Nephron progenitor cell (in vitro differentiated cells): ENCODE data around the gene SLX1A.

Experiments used
- DNase-seq: peaks from one replicate; pipeline ENCODE4 v3.0.0; 2021
- H3K27ac Mint-ChIP-seq: 2 replicates; pipeline ENCODE4 v1.8.0; 2021; ENCODE audit warnings: mild to moderate bottlenecking, moderate library complexity, mixed read lengths
- H3K27me3 Mint-ChIP-seq: 2 replicates; pipeline ENCODE4 v1.8.0; 2021; ENCODE audit warnings: mild to moderate bottlenecking, low read depth, mixed read lengths; ENCODE audit not compliant: poor library complexity
- H3K36me3 Mint-ChIP-seq: 2 replicates; pipeline ENCODE4 v1.8.0; 2021; ENCODE audit warnings: low read depth, mixed read lengths
- H3K4me1 Mint-ChIP-seq: 2 replicates; pipeline ENCODE4 v1.8.0; 2021; ENCODE audit warnings: mixed read lengths
- H3K4me3 Mint-ChIP-seq: 2 replicates; pipeline ENCODE4 v1.8.0; 2021; ENCODE audit warnings: mild to moderate bottlenecking, moderate library complexity, mixed read lengths
- H3K9me3 Mint-ChIP-seq: 2 replicates; pipeline ENCODE4 v1.8.0; 2021; ENCODE audit warnings: mild to moderate bottlenecking, moderate library complexity, mixed read lengths
- TF ChIP-seq, protein P1 (sequence below): fragments of 200-600 bp; sonication (generic); IDR thresholded peaks from 2 replicates; pipeline ENCODE4 v1.5.0; 2021; ENCODE audit warnings: antibody characterized with exemption

SLX1A gene

DNA sequence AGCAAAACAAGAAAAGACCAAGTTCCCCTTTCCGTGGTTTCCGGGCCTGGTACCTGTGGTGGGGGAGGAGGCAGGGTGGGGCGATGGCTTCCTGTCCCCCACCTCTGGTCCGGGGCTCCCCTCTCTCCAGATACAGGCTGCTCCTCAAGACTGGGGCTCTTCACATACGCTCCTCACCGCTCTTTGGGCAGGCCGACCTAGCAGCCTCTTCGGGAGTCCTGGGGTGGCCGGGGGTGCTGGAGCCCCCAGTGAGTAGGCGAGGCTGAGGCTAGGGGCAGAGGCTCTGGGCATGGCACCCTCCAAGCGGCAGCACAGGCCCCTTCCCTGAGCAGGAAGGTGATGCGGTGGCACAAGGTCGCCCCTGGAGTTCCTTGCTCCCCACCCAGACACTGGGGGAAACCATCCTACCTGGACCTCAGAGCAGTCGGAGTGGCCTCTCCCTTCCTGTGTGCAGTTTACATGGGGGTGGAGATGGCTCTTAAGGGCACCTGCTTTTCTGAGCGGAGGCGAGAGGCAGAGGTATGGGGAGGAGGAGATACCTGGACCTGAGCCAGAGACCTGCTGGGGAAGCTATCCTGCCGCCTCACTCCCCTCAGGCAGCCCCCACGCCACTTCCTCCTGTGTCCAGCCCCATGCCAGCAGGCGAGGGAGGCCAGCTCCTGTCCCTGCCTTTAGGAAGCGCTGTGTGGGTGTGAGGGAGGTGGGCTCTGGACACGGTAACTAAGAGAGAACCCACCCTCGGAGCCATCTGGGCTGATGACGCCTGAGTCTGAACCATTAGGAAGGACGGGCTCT is 9.4 kb upstream of the SLX1A start:
- Mint-ChIP-seq H3K27ac (no peak overlapping the region), H3K9me3 (no peaks in the 10 kb centered on the region), H3K36me3 (no peaks in the 10 kb centered on the region), H3K27me3 (peaks cover 25% of the 10 kb centered on the region), H3K4me1 (peaks cover 9% of the 10 kb centered on the region), H3K4me3 (peak overlapping the region; percentile 66)
- TF ChIP-seq, protein P1, sequence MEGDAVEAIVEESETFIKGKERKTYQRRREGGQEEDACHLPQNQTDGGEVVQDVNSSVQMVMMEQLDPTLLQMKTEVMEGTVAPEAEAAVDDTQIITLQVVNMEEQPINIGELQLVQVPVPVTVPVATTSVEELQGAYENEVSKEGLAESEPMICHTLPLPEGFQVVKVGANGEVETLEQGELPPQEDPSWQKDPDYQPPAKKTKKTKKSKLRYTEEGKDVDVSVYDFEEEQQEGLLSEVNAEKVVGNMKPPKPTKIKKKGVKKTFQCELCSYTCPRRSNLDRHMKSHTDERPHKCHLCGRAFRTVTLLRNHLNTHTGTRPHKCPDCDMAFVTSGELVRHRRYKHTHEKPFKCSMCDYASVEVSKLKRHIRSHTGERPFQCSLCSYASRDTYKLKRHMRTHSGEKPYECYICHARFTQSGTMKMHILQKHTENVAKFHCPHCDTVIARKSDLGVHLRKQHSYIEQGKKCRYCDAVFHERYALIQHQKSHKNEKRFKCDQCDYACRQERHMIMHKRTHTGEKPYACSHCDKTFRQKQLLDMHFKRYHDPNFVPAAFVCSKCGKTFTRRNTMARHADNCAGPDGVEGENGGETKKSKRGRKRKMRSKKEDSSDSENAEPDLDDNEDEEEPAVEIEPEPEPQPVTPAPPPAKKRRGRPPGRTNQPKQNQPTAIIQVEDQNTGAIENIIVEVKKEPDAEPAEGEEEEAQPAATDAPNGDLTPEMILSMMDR: no peak
- peak; percentile 5 for DNase-seq

DNA sequence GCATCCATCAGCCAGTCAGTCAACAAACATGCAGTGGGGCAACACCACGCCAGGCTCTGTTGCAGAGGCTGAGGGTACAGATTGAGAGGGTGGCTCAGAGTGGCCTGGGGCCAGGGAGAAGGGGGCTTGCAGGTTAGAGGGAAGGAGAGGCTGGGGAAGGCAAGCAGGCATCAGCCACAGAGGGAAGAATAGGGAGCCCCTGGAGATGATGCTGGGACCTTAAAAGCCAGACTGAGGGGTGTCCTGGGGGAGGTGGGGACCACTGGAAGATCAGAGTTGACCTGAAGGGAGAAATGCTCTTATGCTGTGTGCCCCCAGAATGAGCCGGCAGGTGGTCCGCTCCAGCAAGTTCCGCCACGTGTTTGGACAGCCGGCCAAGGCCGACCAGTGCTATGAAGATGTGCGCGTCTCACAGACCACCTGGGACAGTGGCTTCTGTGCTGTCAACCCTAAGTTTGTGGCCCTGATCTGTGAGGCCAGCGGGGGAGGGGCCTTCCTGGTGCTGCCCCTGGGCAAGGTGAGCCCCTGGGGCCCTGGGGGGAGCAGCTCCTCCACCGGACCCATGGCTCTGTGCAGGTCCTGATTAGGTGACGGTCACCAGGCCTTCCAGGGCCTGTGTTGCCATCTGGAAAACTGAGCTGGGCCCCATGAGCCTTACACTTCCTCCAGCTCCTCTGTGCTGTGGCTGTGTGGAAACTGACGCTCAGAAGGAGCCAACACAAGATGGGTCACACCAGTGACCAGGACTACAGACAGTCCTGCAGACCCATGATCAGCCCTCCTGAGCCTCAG is 8.6 kb upstream of the SLX1A start:
- Mint-ChIP-seq H3K36me3 (no peaks in the 10 kb centered on the region), H3K4me3 (peak overlapping the region; percentile 16), H3K27me3 (peaks cover 19% of the 10 kb centered on the region), H3K4me1 (peaks cover 9% of the 10 kb centered on the region), H3K9me3 (no peaks in the 10 kb centered on the region), H3K27ac (no peak overlapping the region)
- DNase-seq: peak; percentile 9
- TF ChIP-seq, protein P1: no peak

DNA sequence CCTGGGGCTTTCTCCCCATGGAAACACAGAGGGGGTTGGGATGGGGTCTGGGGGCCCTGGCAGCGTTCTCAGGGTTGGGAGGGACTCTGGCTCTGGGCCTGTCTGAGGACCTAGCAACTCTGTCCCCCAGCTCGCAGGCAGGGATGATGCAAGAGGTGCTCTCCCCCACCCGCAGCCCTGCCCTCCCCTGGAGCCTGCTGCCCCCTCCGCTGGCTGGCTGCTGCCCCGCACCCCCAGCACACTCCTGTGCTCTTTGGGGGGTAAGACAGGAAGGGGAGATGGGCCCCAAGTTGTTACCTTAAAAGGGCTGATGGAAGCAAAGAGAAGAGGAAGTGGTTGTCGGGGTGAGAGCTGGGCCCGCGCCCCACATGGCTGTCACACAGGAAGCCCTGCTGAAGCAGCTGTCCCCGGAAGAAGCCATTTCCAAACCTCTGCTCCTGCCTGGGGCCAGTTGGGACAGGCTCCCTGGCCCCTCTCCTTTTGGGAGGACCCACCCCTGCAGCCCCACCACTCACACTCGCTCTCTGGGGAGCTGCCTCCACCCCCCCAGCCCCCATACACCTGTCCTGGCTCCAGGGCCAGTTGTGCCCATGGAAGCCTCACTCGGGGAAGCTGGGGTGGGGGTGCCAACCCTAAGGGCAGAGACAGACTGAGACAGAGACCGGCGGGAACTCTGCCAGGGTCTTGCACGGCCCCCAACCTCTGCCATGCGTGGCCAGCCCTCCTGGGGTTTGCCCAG is 7.8 kb upstream of the SLX1A start:
- Mint-ChIP-seq H3K9me3 (no peaks in the 10 kb centered on the region), H3K4me3 (no peak overlapping the region), H3K4me1 (peaks cover 9% of the 10 kb centered on the region), H3K27me3 (peaks cover 15% of the 10 kb centered on the region), H3K27ac (no peak overlapping the region), H3K36me3 (no peaks in the 10 kb centered on the region)
- no peak for DNase-seq
- TF ChIP-seq, protein P1: no peak

DNA sequence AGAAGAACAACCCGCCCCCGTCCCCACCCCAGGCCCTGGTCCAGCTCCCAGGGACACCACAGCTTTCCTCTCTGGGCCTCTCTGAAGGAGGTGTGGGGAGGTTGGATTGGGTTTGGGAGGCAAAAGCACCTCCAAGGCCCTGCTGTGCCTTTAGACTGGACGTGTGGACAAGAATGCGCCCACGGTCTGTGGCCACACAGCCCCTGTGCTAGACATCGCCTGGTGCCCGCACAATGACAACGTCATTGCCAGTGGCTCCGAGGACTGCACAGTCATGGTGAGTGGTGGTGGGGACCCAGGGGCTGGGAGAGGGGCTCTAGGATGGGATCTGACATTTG is 7.3 kb upstream of the SLX1A start:
- H3K27me3 Mint-ChIP-seq: peaks cover 9% of the 10 kb centered on the region
- no peak overlapping the region for H3K27ac Mint-ChIP-seq
- no peaks in the 10 kb centered on the region for H3K36me3 Mint-ChIP-seq
- no peak for DNase-seq
- no peaks in the 10 kb centered on the region for H3K9me3 Mint-ChIP-seq
- H3K4me3 Mint-ChIP-seq: no peak overlapping the region
- H3K4me1 Mint-ChIP-seq: peaks cover 9% of the 10 kb centered on the region
- TF ChIP-seq, protein P1: no peak

DNA sequence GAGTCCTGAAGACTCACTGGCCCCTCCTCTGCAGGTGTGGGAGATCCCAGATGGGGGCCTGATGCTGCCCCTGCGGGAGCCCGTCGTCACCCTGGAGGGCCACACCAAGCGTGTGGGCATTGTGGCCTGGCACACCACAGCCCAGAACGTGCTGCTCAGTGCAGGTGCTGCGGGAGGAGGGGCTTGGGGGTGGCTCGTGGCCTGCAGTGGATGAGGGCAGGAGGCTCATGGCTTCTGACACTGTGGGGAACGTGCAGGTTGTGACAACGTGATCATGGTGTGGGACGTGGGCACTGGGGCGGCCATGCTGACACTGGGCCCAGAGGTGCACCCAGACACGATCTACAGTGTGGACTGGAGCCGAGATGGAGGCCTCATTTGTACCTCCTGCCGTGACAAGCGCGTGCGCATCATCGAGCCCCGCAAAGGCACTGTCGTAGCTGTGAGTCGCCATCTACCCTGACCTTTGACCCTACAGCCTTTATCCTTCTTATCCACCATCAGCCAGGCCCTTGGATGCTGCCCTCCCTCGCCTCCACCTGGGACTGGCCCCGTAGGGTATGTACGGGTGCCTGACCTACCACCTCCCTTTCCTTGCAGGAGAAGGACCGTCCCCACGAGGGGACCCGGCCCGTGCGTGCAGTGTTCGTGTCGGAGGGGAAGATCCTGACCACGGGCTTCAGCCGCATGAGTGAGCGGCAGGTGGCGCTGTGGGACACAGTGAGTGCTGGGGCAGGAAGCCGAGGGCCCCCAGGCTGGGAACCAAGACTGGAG is 6.7 kb upstream of the SLX1A start:
- Mint-ChIP-seq H3K9me3 (no peaks in the 10 kb centered on the region), H3K27ac (no peak overlapping the region), H3K27me3 (peaks cover 5% of the 10 kb centered on the region), H3K36me3 (no peaks in the 10 kb centered on the region), H3K4me1 (peaks cover 9% of the 10 kb centered on the region), H3K4me3 (no peak overlapping the region)
- DNase-seq: peak; percentile 74
- TF ChIP-seq, protein P1: peak; percentile 61
